ENCODE data around the gene TSR3. TPM values are rescaled to one million over a fixed set of nuclear protein-coding genes. Genes with fewer than 3 reads are reported as not detected.
A peak's percentile ranks its signal among the peaks of the same experiment; 100 is the strongest.

Gene TSR3
- total RNA-seq, 2 experiments from 2014 or later: 33.8 to 43.7 TPM

- CTCF ChIA-PET: interaction anchor here (0.6 to 1.2 kb wide), 2 partner anchors 13 to 124 kb away, joined by 3 read pairs; no protein-coding TSS in a partner anchor
- Mint-ChIP-seq H3K36me3 (ENCODE audit: low read depth) (peaks cover 3% of the 10 kb centered on the region), H3K27ac (no peak overlapping the region), H3K9me3 (no peaks in the 10 kb centered on the region), H3K27me3 (no peaks in the 10 kb centered on the region), H3K4me3 (no peak overlapping the region), H3K4me1 (no peaks in the 10 kb centered on the region)
- no peak for DNase-seq
- POLR2A ChIA-PET: no interaction called here
Measured at GRCh38 chr16:1372292-1372950, 20.7 kb upstream of the TSR3 start.

- Mint-ChIP-seq H3K4me3 (no peak overlapping the region), H3K36me3 (ENCODE audit: low read depth) (peaks cover 3% of the 10 kb centered on the region), H3K4me1 (no peaks in the 10 kb centered on the region), H3K9me3 (no peaks in the 10 kb centered on the region), H3K27ac (no peak overlapping the region), H3K27me3 (no peaks in the 10 kb centered on the region)
- ChIA-PET POLR2A (no interaction called here), CTCF (interaction anchor here (1.2 kb wide), 1 partner anchor 12 kb away, joined by 3 read pairs; no protein-coding TSS in a partner anchor)
- DNase-seq: no peak
Measured at GRCh38 chr16:1371054-1371978, 19.6 kb upstream of the TSR3 start.

GRCh38 chr16:1367486-1368174 lies 16.0 kb upstream of the TSR3 start:
- Mint-ChIP-seq H3K4me3 (no peak overlapping the region), H3K9me3 (no peaks in the 10 kb centered on the region), H3K27me3 (no peaks in the 10 kb centered on the region), H3K36me3 (ENCODE audit: low read depth) (peaks cover 11% of the 10 kb centered on the region), H3K27ac (no peak overlapping the region), H3K4me1 (peaks cover 2% of the 10 kb centered on the region)
- ChIA-PET POLR2A (no interaction called here), CTCF (interaction anchor here (0.7 kb wide), 1 partner anchor 24 kb away, joined by 3 read pairs; no protein-coding TSS in a partner anchor)
- DNase-seq: no peak

GRCh38 chr16:1366712-1367299 lies 15.1 kb upstream of the TSR3 start:
- peaks cover 11% of the 10 kb centered on the region for H3K36me3 Mint-ChIP-seq (ENCODE audit: low read depth)
- POLR2A ChIA-PET: no interaction called here

GRCh38 chr16:1366060-1366711 lies 14.5 kb upstream of the TSR3 start:
- no peaks in the 10 kb centered on the region for H3K27me3 Mint-ChIP-seq
- no peaks in the 10 kb centered on the region for H3K9me3 Mint-ChIP-seq
- peaks cover 11% of the 10 kb centered on the region for H3K36me3 Mint-ChIP-seq (ENCODE audit: low read depth)
- H3K4me1 Mint-ChIP-seq: peaks cover 2% of the 10 kb centered on the region
- CTCF ChIA-PET: interaction anchor here (3.7 kb wide), 1 partner anchor 13 kb away, joined by 18 read pairs; no protein-coding TSS in a partner anchor
- DNase-seq: no peak
- POLR2A ChIA-PET: no interaction called here
- no peak overlapping the region for H3K4me3 Mint-ChIP-seq
- no peak overlapping the region for H3K27ac Mint-ChIP-seq

More at GRCh38 chr16:1366712-1367299, 15.1 kb upstream of the TSR3 start:
- peaks cover 2% of the 10 kb centered on the region for H3K4me1 Mint-ChIP-seq
- no peak overlapping the region for H3K4me3 Mint-ChIP-seq
- H3K27ac Mint-ChIP-seq: peak overlapping the region; percentile 38
- no peak for DNase-seq
- H3K27me3 Mint-ChIP-seq: no peaks in the 10 kb centered on the region
- CTCF ChIA-PET: interaction anchor here (3.7 kb wide), 1 partner anchor 12 kb away, joined by 18 read pairs; no protein-coding TSS in a partner anchor
- H3K9me3 Mint-ChIP-seq: no peaks in the 10 kb centered on the region

- no peak for DNase-seq
Measured at GRCh38 chr16:1364510-1364909, 12.8 kb upstream of the TSR3 start.

GRCh38 chr16:1363501-1364041 lies 11.9 kb upstream of the TSR3 start:
- no peak overlapping the region for H3K27ac Mint-ChIP-seq

More at GRCh38 chr16:1364510-1364909, 12.8 kb upstream of the TSR3 start:
- H3K9me3 Mint-ChIP-seq: no peaks in the 10 kb centered on the region
- peaks cover 13% of the 10 kb centered on the region for H3K36me3 Mint-ChIP-seq (ENCODE audit: low read depth)
- POLR2A ChIA-PET: no interaction called here
- CTCF ChIA-PET: interaction anchor here (0.9 to 3.7 kb wide), 9 partner anchors 13 to 341 kb away, joined by 3 to 18 read pairs (median 4); partner anchors contain the start of gene MAPK8IP3
- H3K27ac Mint-ChIP-seq: no peak overlapping the region
- no peak overlapping the region for H3K4me3 Mint-ChIP-seq
- H3K27me3 Mint-ChIP-seq: no peaks in the 10 kb centered on the region
- peaks cover 2% of the 10 kb centered on the region for H3K4me1 Mint-ChIP-seq

GRCh38 chr16:1362807-1363206 lies 11.1 kb upstream of the TSR3 start:
- no peak for DNase-seq
- peaks cover 11% of the 10 kb centered on the region for H3K36me3 Mint-ChIP-seq (ENCODE audit: low read depth)
- POLR2A ChIA-PET: no interaction called here

More at GRCh38 chr16:1363501-1364041, 11.9 kb upstream of the TSR3 start:
- DNase-seq: peak; percentile 72
- Mint-ChIP-seq H3K4me1 (peaks cover 2% of the 10 kb centered on the region), H3K27me3 (no peaks in the 10 kb centered on the region), H3K36me3 (ENCODE audit: low read depth) (peaks cover 11% of the 10 kb centered on the region), H3K4me3 (no peak overlapping the region), H3K9me3 (no peaks in the 10 kb centered on the region)
- CTCF ChIA-PET: interaction anchor here (0.6 to 3.7 kb wide), 17 partner anchors 8 to 342 kb away, joined by 3 to 18 read pairs (median 4); partner anchors contain the start of genes MAPK8IP3 and UNKL
- POLR2A ChIA-PET: no interaction called here

GRCh38 chr16:1361685-1362360 lies 10.1 kb upstream of the TSR3 start:
- Mint-ChIP-seq H3K9me3 (no peaks in the 10 kb centered on the region), H3K27me3 (no peaks in the 10 kb centered on the region), H3K27ac (no peak overlapping the region), H3K36me3 (ENCODE audit: low read depth) (peaks cover 11% of the 10 kb centered on the region), H3K4me3 (no peak overlapping the region), H3K4me1 (peaks cover 2% of the 10 kb centered on the region)
- POLR2A ChIA-PET: no interaction called here
- DNase-seq: no peak
- CTCF ChIA-PET: no interaction called here

More at GRCh38 chr16:1362807-1363206, 11.1 kb upstream of the TSR3 start:
- Mint-ChIP-seq H3K4me1 (peaks cover 2% of the 10 kb centered on the region), H3K4me3 (no peak overlapping the region), H3K27ac (no peak overlapping the region), H3K27me3 (no peaks in the 10 kb centered on the region), H3K9me3 (no peaks in the 10 kb centered on the region)
- CTCF ChIA-PET: interaction anchor here (0.6 to 3.7 kb wide), 14 partner anchors 7 to 343 kb away, joined by 3 to 18 read pairs (median 4); partner anchors contain the start of genes MAPK8IP3 and UNKL

GRCh38 chr16:1357906-1358566 lies 6.4 kb upstream of the TSR3 start:
- Mint-ChIP-seq H3K4me3 (no peak overlapping the region), H3K4me1 (peaks cover 18% of the 10 kb centered on the region), H3K27ac (no peak overlapping the region), H3K9me3 (no peaks in the 10 kb centered on the region), H3K36me3 (ENCODE audit: low read depth) (peaks cover 7% of the 10 kb centered on the region), H3K27me3 (no peaks in the 10 kb centered on the region)
- ChIA-PET CTCF (interaction anchor here (0.9 kb wide), 1 partner anchor 23 kb away, joined by 3 read pairs; no protein-coding TSS in a partner anchor), POLR2A (no interaction called here)
- DNase-seq: no peak

All from activated CD4-positive, alpha-beta T cell treated with anti-CD3 and anti-CD28 coated beads, Interleukin-2, amount 10 ng/mL, durations not matched to agents 7 days and 5 days (primary cell).